SKM-1 (cell line): ENCODE measurements around the gene APBB2.
A peak's percentile ranks its signal among the peaks of the same experiment; 100 is the strongest.

ENCODE experiments used
- DNase-seq: peaks from one replicate; lab custom pipeline; 2025; ENCODE audit not compliant: unreplicated experiment; lab: John Stamatoyannopoulos, UW

APBB2 gene

GRCh38 chr4:40991908-40992307, 222.4 kb downstream of the APBB2 start:
- no peak for DNase-seq

- DNase-seq, result no peak
Observed at GRCh38 chr4:40990899-40991265, 223.5 kb downstream of the APBB2 start.

- DNase-seq, result no peak
Observed at GRCh38 chr4:40990236-40990898, 224.0 kb downstream of the APBB2 start.

GRCh38 chr4:40987151-40987550, 227.2 kb downstream of the APBB2 start:
- DNase-seq, result no peak

- no peak for DNase-seq
Observed at GRCh38 chr4:40986375-40986774, 228.0 kb downstream of the APBB2 start.

GRCh38 chr4:40984051-40984450, 230.3 kb downstream of the APBB2 start:
- no peak for DNase-seq

- no peak for DNase-seq
Observed at GRCh38 chr4:40980318-40980883, 233.9 kb downstream of the APBB2 start.

GRCh38 chr4:40978548-40978947, 235.8 kb downstream of the APBB2 start:
- no peak for DNase-seq

- DNase-seq, result peak; percentile 35
Observed at GRCh38 chr4:40976343-40976742, 238.0 kb downstream of the APBB2 start.

- no peak for DNase-seq
Observed at GRCh38 chr4:40972722-40973121, 241.6 kb downstream of the APBB2 start.

- DNase-seq, result no peak
Observed at GRCh38 chr4:40971338-40971737, 243.0 kb downstream of the APBB2 start.

GRCh38 chr4:40969501-40969900, 244.8 kb downstream of the APBB2 start:
- no peak for DNase-seq

- no peak for DNase-seq
Observed at GRCh38 chr4:40967550-40967949, 246.8 kb downstream of the APBB2 start.

- no peak for DNase-seq
Observed at GRCh38 chr4:40966091-40966490, 248.3 kb downstream of the APBB2 start.

- DNase-seq, result no peak
Observed at GRCh38 chr4:40963897-40964478, 250.4 kb downstream of the APBB2 start.

GRCh38 chr4:40962551-40963180, 251.7 kb downstream of the APBB2 start:
- no peak for DNase-seq

GRCh38 chr4:40960941-40961340, 253.4 kb downstream of the APBB2 start:
- DNase-seq, result no peak

- no peak for DNase-seq
Observed at GRCh38 chr4:40957281-40957680, 257.1 kb downstream of the APBB2 start.

GRCh38 chr4:40956721-40957255, 257.6 kb downstream of the APBB2 start:
- no peak for DNase-seq

- DNase-seq, result no peak
Observed at GRCh38 chr4:40954088-40954668, 260.2 kb downstream of the APBB2 start.

- DNase-seq, result no peak
Observed at GRCh38 chr4:40953283-40954087, 260.9 kb downstream of the APBB2 start.
